ENCODE measurements around the gene R3HDML.
A peak's percentile ranks its signal among the peaks of the same experiment; 100 is the strongest.

Gene R3HDML

GRCh38 chr20:44364068-44364467 lies 27.2 kb downstream of the R3HDML start:
- no peak for DNase-seq (ENCODE audit: low read depth)

DNA sequence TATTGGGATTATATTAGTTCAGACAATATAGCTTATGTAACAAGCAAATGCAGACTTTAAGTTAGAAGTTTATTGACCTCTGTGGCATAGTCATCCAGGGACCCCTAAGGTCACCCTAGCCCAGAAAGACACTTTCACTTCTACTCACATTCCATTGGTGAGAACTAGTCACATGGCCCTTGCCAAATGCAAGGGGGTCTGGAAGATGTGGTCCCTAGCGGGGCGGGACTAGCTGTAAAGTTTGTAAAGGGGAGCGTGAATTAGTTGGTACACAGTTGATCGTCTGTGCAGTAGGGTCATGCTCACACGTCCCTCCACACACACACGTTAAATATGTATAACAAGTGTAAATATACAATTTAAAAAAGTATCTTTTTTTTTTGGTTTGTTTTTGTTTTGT lies 27.9 kb downstream of the R3HDML start:
- no peak for DNase-seq (ENCODE audit: low read depth)

- no peak for DNase-seq (ENCODE audit: low read depth)
Observed at GRCh38 chr20:44367746-44368145, 30.9 kb downstream of the R3HDML start.

- DNase-seq (ENCODE audit: low read depth), result no peak
Observed at GRCh38 chr20:44370639-44371218, 33.9 kb downstream of the R3HDML start.

DNA sequence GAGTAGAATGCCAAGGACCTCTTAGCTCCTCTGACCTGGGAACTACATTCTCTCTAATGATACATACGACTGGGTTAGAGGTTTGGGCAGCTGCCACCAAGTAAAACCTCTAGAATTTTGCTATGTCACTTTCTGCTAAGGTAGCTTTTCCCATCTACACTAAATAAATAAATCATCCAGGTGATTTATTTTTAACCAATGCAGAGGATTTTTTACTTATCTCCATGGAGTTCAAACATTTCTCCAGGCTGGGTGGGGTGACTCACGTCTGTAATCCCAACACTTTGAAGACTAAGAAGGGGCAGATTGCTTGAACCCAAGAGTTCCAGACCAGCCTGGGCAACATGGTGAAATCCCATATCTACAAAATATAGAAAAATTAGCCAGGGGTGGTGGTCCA lies 45.8 kb downstream of the R3HDML start:
- no peak for DNase-seq (ENCODE audit: low read depth)

GRCh38 chr20:44384423-44385027 lies 47.7 kb downstream of the R3HDML start:
- peak; percentile 80 for DNase-seq (ENCODE audit: low read depth)

DNA sequence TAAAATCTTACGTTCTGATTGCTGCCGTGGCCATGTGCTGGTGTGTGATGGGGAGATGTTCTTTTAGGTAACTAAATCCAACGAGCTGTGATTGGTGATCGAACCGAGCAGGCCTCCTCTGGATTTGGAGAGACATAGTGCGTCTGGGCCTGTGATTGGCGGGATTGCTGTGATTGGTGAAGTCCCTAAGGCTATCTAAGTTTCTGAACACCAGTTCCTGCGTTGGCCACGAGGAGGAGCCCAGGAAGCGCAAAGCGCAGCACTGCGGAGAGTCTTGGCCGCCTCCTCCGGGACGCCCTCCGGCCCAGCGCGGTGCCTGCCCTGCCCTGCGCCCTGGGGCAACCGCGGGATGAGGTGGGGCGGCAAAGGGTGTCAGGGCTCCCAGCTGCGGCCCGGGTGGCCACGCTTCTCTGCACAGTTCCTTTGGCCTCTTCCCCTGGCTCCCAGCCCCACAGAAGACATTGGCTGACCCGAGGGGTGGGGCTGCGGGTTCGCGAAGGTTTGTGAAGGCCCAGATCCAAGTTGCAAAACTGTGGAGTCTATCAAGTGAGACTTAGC lies 51.7 kb downstream of the R3HDML start:
- peak; percentile 39 for DNase-seq (ENCODE audit: low read depth)

DNA sequence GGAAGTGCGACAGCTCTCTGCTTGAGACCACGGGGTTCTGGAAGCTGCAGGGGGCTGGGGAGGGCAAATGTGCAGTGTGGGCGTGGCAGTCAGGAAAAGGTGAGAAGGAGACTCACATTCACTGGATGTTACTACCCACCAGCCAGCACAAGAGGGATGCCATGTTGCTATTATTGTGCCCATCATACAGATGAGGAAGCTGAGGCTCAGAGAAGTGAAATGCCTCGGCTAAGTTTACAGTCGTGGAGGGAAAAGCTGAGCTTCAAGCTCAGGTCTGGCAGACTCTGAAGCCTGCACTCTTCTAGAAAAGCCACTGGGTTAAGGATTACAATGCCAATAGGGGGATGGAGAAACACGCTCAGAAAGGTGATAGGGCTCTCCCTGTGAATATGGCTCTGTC lies 53.0 kb downstream of the R3HDML start:
- no peak for DNase-seq (ENCODE audit: low read depth)

- DNase-seq (ENCODE audit: low read depth), result no peak
Observed at GRCh38 chr20:44390280-44390679, 53.4 kb downstream of the R3HDML start.

DNA sequence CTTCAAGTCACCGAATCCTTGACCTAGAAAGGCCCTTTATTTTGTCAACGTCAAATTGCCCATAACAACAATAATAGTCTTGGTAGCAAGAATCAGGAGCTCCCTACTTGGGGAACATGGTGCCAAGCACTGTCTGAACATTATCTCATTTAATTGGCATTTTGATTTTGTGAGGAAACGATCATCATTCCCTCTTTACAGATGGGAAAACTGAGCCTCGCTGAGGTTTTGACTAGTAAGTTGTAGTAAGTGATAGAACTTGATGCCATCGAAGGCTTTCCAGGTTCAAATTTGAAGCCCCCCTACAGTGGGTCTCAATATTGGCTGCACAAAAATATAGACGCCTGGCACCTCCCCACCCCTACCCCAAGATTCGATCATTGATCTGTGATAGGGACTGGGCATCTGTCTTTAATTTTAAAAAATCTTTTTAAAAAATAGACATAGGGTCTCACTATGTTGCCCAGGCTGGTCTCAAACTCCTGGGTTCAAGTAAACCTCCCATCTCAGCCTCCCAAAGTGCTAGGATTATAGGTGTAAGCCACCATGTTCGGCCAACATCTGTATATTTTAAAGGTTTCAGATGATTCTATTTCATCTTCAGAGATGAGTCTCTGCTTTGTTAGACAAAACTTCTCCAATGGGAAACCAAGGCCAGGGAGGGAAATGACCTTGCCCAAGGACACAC lies 55.4 kb downstream of the R3HDML start:
- no peak for DNase-seq (ENCODE audit: low read depth)

GRCh38 chr20:44392776-44393607 lies 56.1 kb downstream of the R3HDML start:
- DNase-seq (ENCODE audit: low read depth), result no peak

GRCh38 chr20:44393608-44394451 lies 57.0 kb downstream of the R3HDML start:
- DNase-seq (ENCODE audit: low read depth), result no peak

DNA sequence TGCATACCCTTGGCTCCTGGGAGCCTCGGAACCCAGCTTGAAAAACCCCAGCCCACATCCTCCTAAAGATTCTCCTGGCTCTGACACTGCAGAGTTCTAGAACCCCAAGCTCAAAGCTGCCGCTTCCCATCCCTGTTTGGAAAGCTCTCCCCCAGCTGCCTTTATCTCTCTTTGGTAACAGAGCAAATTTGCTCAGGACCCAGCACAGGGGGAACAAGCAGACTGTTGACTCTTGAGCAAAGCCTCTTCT lies 57.5 kb downstream of the R3HDML start:
- no peak for DNase-seq (ENCODE audit: low read depth)

DNA sequence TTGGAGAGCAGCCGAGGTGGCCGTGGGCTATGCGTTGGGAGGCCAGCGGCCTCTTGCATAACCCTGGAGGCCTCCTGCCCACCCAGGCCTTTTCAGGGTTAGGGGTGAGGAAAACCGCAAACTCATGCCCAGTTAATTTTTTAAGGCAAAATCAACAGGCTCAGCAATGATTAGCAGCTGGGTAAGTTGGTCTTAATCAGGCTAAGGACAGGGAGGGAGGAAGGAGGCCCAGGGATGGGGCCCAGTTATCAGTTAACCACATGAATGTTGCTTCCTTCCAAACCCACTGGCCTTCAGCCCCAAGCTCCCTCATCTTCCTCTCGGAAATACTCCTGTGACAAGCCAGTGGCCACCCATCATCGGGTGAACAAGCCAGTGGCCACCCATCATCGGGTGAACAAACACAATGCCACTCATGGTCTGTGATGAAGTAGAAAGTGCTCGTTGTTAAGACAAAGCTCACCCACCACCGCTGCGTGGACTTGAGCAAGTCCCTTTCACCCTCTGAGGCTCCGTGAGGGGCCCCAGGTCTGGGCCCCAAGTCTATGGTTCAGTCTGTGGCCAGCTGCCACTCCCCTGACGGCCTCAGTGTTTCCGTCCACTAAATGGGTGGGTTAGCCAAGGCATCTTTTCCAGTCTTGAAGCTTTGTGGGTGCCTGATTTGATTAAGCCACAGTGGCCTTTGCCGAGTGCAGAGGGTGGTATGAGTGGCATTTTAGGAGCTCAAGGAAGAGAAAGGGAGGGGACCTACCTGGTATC lies 58.0 kb downstream of the R3HDML start:
- DNase-seq (ENCODE audit: low read depth), result no peak

DNA sequence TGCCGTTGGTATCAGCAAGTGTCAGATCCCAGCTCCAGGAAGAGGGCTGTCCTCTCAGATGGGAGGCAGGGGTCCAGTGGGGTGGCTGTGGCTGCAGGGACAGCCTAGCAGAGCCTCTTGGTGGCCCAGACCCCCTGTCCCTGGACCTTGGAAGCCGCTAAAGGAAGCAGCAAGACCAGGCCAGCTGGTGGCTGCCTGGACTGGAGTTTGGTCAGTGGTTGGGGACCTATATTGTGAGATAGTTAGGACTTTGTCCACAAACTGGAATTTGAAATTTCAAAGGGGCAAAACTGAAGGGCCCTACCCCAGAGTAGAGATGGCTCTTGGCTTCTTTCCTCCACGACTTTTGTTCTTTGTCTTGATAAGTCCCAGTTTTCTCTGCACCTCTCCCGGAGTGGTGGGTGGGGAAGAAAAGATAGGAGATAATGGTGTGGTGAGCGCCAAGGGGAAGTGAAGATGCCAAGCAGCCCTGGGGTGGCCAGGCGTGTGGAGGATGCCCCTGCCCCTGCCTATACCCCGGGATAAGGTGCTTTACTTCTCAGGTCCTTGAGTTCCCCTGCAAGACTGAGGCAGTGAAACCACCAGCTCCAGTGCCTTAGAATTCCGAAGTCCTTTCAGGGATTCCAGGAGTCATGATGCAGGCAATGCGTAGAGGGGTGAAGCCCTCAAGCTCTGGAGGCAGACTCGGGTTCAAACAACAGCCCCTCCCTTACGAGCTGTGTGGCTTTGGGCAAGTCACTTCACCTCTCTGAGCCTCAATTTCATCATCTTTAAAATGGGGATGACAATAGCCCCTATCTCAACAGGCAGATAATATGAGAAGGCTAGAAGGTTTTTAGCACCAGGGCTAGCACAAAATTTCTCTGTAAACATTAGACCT lies 58.9 kb downstream of the R3HDML start:
- DNase-seq (ENCODE audit: low read depth), result no peak

- no peak for DNase-seq (ENCODE audit: low read depth)
Observed at GRCh38 chr20:44396369-44397130, 59.7 kb downstream of the R3HDML start.

GRCh38 chr20:44398335-44398734 lies 61.5 kb downstream of the R3HDML start:
- no peak for DNase-seq (ENCODE audit: low read depth)

GRCh38 chr20:44399446-44399845 lies 62.6 kb downstream of the R3HDML start:
- DNase-seq (ENCODE audit: low read depth), result no peak

GRCh38 chr20:44400671-44400969 lies 63.8 kb downstream of the R3HDML start:
- no peak for DNase-seq (ENCODE audit: low read depth)
